Glutamatergic neuron (in vitro differentiated cells): Measurements from ENCODE around the gene SLIT1. TPM values are rescaled to one million over a fixed set of nuclear protein-coding genes. Genes with fewer than 3 reads are reported as not detected.

Experiments used
- DNase-seq: peaks from one replicate; pipeline ENCODE4 v3.0.0; 2022
- H3K27ac Mint-ChIP-seq: one replicate; pipeline ENCODE4 v1.8.0; 2020; ENCODE audit warnings: mild to moderate bottlenecking, mixed read lengths, inconsistent platforms; ENCODE audit not compliant: unreplicated experiment
- H3K27me3 Mint-ChIP-seq: one replicate; pipeline ENCODE4 v1.8.0; 2020; ENCODE audit warnings: mild to moderate bottlenecking, moderate library complexity, mixed read lengths, inconsistent platforms; ENCODE audit not compliant: unreplicated experiment
- H3K36me3 Mint-ChIP-seq: one replicate; pipeline ENCODE4 v1.8.0; 2020; ENCODE audit warnings: mild to moderate bottlenecking, mixed read lengths, inconsistent platforms; ENCODE audit not compliant: unreplicated experiment
- H3K4me1 Mint-ChIP-seq: one replicate; pipeline ENCODE4 v1.8.0; 2020; ENCODE audit warnings: mild to moderate bottlenecking, low read depth, mixed read lengths, inconsistent platforms; ENCODE audit not compliant: unreplicated experiment
- H3K4me3 Mint-ChIP-seq: one replicate; pipeline ENCODE4 v1.8.0; 2020; ENCODE audit warnings: mild to moderate bottlenecking, mixed read lengths, inconsistent platforms; ENCODE audit not compliant: unreplicated experiment
- H3K9me3 Mint-ChIP-seq: one replicate; pipeline ENCODE4 v1.8.0; 2020; ENCODE audit warnings: mild to moderate bottlenecking, moderate library complexity, mixed read lengths, inconsistent platforms; ENCODE audit not compliant: unreplicated experiment
- total RNA-seq: library from RNA; stranded (reverse); fragmentation: NEBNext Ultra II Directional; extraction: Animal tissue kit (Norgen Biotek cat#: 25700); gene quantifications from one replicate; pipeline ENCODE4 v1.2.1, GENCODE V29; 2021; ENCODE audit not compliant: unreplicated experiment
- TF ChIP-seq, protein P1 (sequence below): fragments of 200-600 bp; sonication (generic); IDR thresholded peaks from one replicate; pipeline ENCODE4 v1.5.0; 2021; ENCODE audit not compliant: partially characterized antibody, unreplicated experiment

The SLIT1 gene
- total RNA-seq, 1 donor from 2014 or later, result 11.3 TPM

GRCh38 chr10:96958071-96958470 is 227.7 kb downstream of the SLIT1 start:
- Mint-ChIP-seq H3K27ac (no peak overlapping the region), H3K27me3 (peaks cover 3% of the 10 kb centered on the region), H3K36me3 (no peaks in the 10 kb centered on the region), H3K4me3 (no peak overlapping the region), H3K9me3 (peaks cover 1% of the 10 kb centered on the region), H3K4me1 (peaks cover 25% of the 10 kb centered on the region)
- no peak for DNase-seq
- TF ChIP-seq, protein P1, sequence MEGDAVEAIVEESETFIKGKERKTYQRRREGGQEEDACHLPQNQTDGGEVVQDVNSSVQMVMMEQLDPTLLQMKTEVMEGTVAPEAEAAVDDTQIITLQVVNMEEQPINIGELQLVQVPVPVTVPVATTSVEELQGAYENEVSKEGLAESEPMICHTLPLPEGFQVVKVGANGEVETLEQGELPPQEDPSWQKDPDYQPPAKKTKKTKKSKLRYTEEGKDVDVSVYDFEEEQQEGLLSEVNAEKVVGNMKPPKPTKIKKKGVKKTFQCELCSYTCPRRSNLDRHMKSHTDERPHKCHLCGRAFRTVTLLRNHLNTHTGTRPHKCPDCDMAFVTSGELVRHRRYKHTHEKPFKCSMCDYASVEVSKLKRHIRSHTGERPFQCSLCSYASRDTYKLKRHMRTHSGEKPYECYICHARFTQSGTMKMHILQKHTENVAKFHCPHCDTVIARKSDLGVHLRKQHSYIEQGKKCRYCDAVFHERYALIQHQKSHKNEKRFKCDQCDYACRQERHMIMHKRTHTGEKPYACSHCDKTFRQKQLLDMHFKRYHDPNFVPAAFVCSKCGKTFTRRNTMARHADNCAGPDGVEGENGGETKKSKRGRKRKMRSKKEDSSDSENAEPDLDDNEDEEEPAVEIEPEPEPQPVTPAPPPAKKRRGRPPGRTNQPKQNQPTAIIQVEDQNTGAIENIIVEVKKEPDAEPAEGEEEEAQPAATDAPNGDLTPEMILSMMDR, result no peak

DNA sequence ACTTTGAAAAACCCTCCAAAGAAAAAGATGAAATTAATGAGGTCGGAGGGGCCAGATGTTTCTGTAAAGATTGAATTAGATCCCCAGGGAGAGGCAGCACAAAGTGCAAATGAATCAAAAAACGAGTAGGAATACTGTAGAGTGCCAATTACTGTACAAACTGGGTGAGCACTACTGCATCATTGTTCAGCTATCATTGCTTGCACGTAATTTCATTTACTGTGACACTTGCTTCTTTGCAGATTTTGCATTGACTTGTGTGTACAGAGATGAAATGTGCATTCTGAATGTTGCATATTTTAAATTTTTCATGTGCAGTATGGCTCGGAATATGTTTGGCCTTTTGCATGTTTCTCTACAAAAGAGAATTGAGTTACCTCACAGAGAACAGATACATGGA is 230.0 kb downstream of the SLIT1 start:
- peaks cover 28% of the 10 kb centered on the region for H3K4me1 Mint-ChIP-seq
- TF ChIP-seq, protein P1, result no peak
- no peaks in the 10 kb centered on the region for H3K36me3 Mint-ChIP-seq
- peak overlapping the region; percentile 1 for H3K4me3 Mint-ChIP-seq
- DNase-seq, result no peak
- H3K27me3 Mint-ChIP-seq, result peaks cover 3% of the 10 kb centered on the region
- no peaks in the 10 kb centered on the region for H3K9me3 Mint-ChIP-seq
- no peak overlapping the region for H3K27ac Mint-ChIP-seq

- no peak for DNase-seq
- H3K4me1 Mint-ChIP-seq, result peaks cover 28% of the 10 kb centered on the region
- H3K36me3 Mint-ChIP-seq, result no peaks in the 10 kb centered on the region
- H3K27ac Mint-ChIP-seq, result no peak overlapping the region
- H3K9me3 Mint-ChIP-seq, result no peaks in the 10 kb centered on the region
- peaks cover 3% of the 10 kb centered on the region for H3K27me3 Mint-ChIP-seq
- TF ChIP-seq, protein P1, result no peak
- H3K4me3 Mint-ChIP-seq, result no peak overlapping the region
These were observed 233.8 kb downstream of the SLIT1 start for GRCh38 chr10:96951954-96952353.

GRCh38 chr10:96949039-96949683 is 236.6 kb downstream of the SLIT1 start:
- DNase-seq, result no peak
- H3K4me1 Mint-ChIP-seq, result peaks cover 5% of the 10 kb centered on the region
- H3K9me3 Mint-ChIP-seq, result peaks cover 2% of the 10 kb centered on the region
- no peaks in the 10 kb centered on the region for H3K36me3 Mint-ChIP-seq
- H3K27me3 Mint-ChIP-seq, result no peaks in the 10 kb centered on the region
- H3K27ac Mint-ChIP-seq, result no peak overlapping the region
- no peak overlapping the region for H3K4me3 Mint-ChIP-seq
- TF ChIP-seq, protein P1, result no peak

Other genes starting within 250 kb of the SLIT1 start
- 9.8 TPM for gene ARHGAP19, start 106.7 kb upstream of the SLIT1 start, total RNA-seq
- gene FRAT1, start 133.3 kb upstream of the SLIT1 start, total RNA-seq, result 10.0 TPM
- 15.9 TPM for gene FRAT2, start 148.8 kb upstream of the SLIT1 start, total RNA-seq
- gene RRP12, start 215.4 kb upstream of the SLIT1 start, total RNA-seq, result 26.8 TPM
- 374 TPM for gene PGAM1, start 240.2 kb upstream of the SLIT1 start, total RNA-seq